ENCODE measurements around the gene NABP2. TPM values are rescaled to one million over a fixed set of nuclear protein-coding genes. Genes with fewer than 3 reads are reported as not detected.

NABP2 gene
- total and polyA plus RNA-seq, 2 experiments from 2014 or later = 25.5 to 27.8 TPM

GRCh38 chr12:56186957-56187356 lies 37.2 kb upstream of the NABP2 start:
- TF ChIP-seq, protein P1, sequence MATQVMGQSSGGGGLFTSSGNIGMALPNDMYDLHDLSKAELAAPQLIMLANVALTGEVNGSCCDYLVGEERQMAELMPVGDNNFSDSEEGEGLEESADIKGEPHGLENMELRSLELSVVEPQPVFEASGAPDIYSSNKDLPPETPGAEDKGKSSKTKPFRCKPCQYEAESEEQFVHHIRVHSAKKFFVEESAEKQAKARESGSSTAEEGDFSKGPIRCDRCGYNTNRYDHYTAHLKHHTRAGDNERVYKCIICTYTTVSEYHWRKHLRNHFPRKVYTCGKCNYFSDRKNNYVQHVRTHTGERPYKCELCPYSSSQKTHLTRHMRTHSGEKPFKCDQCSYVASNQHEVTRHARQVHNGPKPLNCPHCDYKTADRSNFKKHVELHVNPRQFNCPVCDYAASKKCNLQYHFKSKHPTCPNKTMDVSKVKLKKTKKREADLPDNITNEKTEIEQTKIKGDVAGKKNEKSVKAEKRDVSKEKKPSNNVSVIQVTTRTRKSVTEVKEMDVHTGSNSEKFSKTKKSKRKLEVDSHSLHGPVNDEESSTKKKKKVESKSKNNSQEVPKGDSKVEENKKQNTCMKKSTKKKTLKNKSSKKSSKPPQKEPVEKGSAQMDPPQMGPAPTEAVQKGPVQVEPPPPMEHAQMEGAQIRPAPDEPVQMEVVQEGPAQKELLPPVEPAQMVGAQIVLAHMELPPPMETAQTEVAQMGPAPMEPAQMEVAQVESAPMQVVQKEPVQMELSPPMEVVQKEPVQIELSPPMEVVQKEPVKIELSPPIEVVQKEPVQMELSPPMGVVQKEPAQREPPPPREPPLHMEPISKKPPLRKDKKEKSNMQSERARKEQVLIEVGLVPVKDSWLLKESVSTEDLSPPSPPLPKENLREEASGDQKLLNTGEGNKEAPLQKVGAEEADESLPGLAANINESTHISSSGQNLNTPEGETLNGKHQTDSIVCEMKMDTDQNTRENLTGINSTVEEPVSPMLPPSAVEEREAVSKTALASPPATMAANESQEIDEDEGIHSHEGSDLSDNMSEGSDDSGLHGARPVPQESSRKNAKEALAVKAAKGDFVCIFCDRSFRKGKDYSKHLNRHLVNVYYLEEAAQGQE (IDR thresholded peaks at IDR 0.05; ENCODE audit: unreplicated experiment) = no peak
- TF ChIP-seq, protein P2, sequence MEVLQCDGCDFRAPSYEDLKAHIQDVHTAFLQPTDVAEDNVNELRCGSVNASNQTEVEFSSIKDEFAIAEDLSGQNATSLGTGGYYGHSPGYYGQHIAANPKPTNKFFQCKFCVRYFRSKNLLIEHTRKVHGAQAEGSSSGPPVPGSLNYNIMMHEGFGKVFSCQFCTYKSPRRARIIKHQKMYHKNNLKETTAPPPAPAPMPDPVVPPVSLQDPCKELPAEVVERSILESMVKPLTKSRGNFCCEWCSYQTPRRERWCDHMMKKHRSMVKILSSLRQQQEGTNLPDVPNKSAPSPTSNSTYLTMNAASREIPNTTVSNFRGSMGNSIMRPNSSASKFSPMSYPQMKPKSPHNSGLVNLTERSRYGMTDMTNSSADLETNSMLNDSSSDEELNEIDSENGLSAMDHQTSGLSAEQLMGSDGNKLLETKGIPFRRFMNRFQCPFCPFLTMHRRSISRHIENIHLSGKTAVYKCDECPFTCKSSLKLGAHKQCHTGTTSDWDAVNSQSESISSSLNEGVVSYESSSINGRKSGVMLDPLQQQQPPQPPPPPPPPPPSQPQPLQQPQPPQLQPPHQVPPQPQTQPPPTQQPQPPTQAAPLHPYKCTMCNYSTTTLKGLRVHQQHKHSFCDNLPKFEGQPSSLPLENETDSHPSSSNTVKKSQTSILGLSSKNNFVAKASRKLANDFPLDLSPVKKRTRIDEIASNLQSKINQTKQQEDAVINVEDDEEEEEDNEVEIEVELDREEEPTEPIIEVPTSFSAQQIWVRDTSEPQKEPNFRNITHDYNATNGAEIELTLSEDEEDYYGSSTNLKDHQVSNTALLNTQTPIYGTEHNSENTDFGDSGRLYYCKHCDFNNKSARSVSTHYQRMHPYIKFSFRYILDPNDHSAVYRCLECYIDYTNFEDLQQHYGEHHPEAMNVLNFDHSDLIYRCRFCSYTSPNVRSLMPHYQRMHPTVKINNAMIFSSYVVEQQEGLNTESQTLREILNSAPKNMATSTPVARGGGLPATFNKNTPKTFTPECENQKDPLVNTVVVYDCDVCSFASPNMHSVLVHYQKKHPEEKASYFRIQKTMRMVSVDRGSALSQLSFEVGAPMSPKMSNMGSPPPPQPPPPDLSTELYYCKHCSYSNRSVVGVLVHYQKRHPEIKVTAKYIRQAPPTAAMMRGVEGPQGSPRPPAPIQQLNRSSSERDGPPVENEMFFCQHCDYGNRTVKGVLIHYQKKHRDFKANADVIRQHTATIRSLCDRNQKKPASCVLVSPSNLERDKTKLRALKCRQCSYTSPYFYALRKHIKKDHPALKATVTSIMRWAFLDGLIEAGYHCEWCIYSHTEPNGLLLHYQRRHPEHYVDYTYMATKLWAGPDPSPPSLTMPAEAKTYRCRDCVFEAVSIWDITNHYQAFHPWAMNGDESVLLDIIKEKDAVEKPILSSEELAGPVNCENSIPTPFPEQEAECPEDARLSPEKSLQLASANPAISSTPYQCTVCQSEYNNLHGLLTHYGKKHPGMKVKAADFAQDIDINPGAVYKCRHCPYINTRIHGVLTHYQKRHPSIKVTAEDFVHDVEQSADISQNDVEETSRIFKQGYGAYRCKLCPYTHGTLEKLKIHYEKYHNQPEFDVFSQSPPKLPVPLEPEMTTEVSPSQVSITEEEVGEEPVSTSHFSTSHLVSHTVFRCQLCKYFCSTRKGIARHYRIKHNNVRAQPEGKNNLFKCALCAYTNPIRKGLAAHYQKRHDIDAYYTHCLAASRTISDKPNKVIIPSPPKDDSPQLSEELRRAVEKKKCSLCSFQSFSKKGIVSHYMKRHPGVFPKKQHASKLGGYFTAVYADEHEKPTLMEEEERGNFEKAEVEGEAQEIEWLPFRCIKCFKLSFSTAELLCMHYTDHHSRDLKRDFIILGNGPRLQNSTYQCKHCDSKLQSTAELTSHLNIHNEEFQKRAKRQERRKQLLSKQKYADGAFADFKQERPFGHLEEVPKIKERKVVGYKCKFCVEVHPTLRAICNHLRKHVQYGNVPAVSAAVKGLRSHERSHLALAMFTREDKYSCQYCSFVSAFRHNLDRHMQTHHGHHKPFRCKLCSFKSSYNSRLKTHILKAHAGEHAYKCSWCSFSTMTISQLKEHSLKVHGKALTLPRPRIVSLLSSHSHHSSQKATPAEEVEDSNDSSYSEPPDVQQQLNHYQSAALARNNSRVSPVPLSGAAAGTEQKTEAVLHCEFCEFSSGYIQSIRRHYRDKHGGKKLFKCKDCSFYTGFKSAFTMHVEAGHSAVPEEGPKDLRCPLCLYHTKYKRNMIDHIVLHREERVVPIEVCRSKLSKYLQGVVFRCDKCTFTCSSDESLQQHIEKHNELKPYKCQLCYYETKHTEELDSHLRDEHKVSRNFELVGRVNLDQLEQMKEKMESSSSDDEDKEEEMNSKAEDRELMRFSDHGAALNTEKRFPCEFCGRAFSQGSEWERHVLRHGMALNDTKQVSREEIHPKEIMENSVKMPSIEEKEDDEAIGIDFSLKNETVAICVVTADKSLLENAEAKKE (CRISPR knock-in tag; IDR thresholded peaks at IDR 0.05) = no peak
- TF ChIP-seq ZNF114 (CRISPR knock-in tag; IDR thresholded peaks at IDR 0.05) (no peak), POLR2AphosphoS5 (IDR thresholded peaks at IDR 0.05; ENCODE audit: low read depth) (no peak), JUNB (IDR thresholded peaks at IDR 0.05; ENCODE audit: unreplicated experiment) (no peak), NANOG (IDR thresholded peaks at IDR 0.05; ENCODE audit: borderline replicate concordance) (no peak), STAT1 (IDR thresholded peaks at IDR 0.05; ENCODE audit: unreplicated experiment) (no peak), ZNF331 (CRISPR knock-in tag; IDR thresholded peaks at IDR 0.05; ENCODE audit: low read depth) (no peak), EZH2phosphoT487 (IDR thresholded peaks at IDR 0.05; ENCODE audit: unreplicated experiment) (no peak), CTCF (conservative IDR thresholded peaks at IDR 0.05; ENCODE audit: low read depth in 2 of 2) (no peak), CREB1 (CRISPR knock-in tag; IDR thresholded peaks at IDR 0.05; ENCODE audit: low read depth) (no peak), EZH2 (IDR thresholded peaks at IDR 0.05; ENCODE audit: low read depth, unreplicated experiment) (no peak)
- TF ChIP-seq, protein P3, sequence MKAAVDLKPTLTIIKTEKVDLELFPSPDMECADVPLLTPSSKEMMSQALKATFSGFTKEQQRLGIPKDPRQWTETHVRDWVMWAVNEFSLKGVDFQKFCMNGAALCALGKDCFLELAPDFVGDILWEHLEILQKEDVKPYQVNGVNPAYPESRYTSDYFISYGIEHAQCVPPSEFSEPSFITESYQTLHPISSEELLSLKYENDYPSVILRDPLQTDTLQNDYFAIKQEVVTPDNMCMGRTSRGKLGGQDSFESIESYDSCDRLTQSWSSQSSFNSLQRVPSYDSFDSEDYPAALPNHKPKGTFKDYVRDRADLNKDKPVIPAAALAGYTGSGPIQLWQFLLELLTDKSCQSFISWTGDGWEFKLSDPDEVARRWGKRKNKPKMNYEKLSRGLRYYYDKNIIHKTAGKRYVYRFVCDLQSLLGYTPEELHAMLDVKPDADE (IDR thresholded peaks at IDR 0.05) = no peak
- H3F3A ChIP-seq (replicated peaks; ENCODE audit: low read depth) = peaks cover 23% of the 10 kb centered on the region; the same call in 1 of the 2 replicates
- H3K9me2 ChIP-seq (ENCODE audit: insufficient read depth) = no peaks in the 10 kb centered on the region
- Mint-ChIP-seq H3K27me3 (ENCODE audit: insufficient read depth, low read depth, poor library complexity) (peaks cover 15% of the 10 kb centered on the region), H3K27ac (0 out of 2 replicates have a peak overlapping the region, but pooled peaks have one; percentile 32), H3K4me1 (peaks cover 21% of the 10 kb centered on the region), H3K9me3 (peaks cover 6% of the 10 kb centered on the region; the same call in 2 of the 3 replicates), H3K36me3 (ENCODE audit: low read depth) (peaks cover 66% of the 10 kb centered on the region), H3K4me3 (peak overlapping the region; percentile 37; the same call in 2 of the 3 replicates)
- peak overlapping the region; percentile 69; the same call in 1 of the 2 replicates for H3K27ac ChIP-seq (ENCODE audit: low read depth)
- peaks cover 12% of the 10 kb centered on the region for H3K4me1 ChIP-seq (ENCODE audit: insufficient read depth)
- peaks cover 20% of the 10 kb centered on the region for H4K20me1 ChIP-seq (replicated peaks; ENCODE audit: insufficient read depth)
- peaks cover 35% of the 10 kb centered on the region for H3K79me2 ChIP-seq (replicated peaks; ENCODE audit: insufficient read depth)
- DNase-seq (ENCODE audit: low spot score) = no peak
- ATAC-seq = no peak
- H3K27me3 ChIP-seq (ENCODE audit: insufficient read depth) = no peaks in the 10 kb centered on the region
- H3K4me3 ChIP-seq = peak overlapping the region; percentile 100
- H2AFZ ChIP-seq = no peak overlapping the region
- H3K36me3 ChIP-seq (ENCODE audit: insufficient read depth) = peaks cover 46% of the 10 kb centered on the region
- H3K4me2 ChIP-seq = peak overlapping the region; percentile 97; the same call in 1 of the 2 replicates
